Mesothelial cell of epicardium (in vitro differentiated cells): ENCODE measurements around the gene GLP1R. TPM values are rescaled to one million over a fixed set of nuclear protein-coding genes. Genes with fewer than 3 reads are reported as not detected.

Experiments
- DNase-seq, 2 experiments: peaks; one replicate each; pipeline ENCODE4 v3.0.0; 2021; ENCODE audit warnings: low spot score in 2 of 2; ENCODE audit not compliant: unreplicated experiment in 2 of 2
- H3K27ac Mint-ChIP-seq: 2 replicates; pipeline ENCODE4 v1.8.0; 2021; ENCODE audit warnings: mixed read lengths
- H3K27me3 Mint-ChIP-seq: 2 replicates; pipeline ENCODE4 v1.8.0; 2021; ENCODE audit warnings: low read depth, mixed read lengths
- H3K36me3 Mint-ChIP-seq: 2 replicates; pipeline ENCODE4 v1.8.0; 2021; ENCODE audit warnings: mixed read lengths
- H3K4me1 Mint-ChIP-seq: 2 replicates; pipeline ENCODE4 v1.8.0; 2021; ENCODE audit warnings: mixed read lengths
- H3K4me3 Mint-ChIP-seq: 2 replicates; pipeline ENCODE4 v1.8.0; 2021; ENCODE audit warnings: mild to moderate bottlenecking, moderate library complexity, mixed read lengths
- H3K9me3 Mint-ChIP-seq: 2 replicates; pipeline ENCODE4 v1.8.0; 2021; ENCODE audit warnings: mixed read lengths
- CTCF ChIP-seq: fragments of 200-600 bp; sonication (generic); IDR thresholded peaks from one replicate; pipeline ENCODE4 v1.5.0; 2021; ENCODE audit warnings: antibody characterized with exemption; ENCODE audit not compliant: unreplicated experiment
- total RNA-seq: library from RNA; stranded (reverse); gene quantifications from 3 replicates; pipeline ENCODE4 v1.2.1, GENCODE V29; 2021

GLP1R gene
- total RNA-seq, 1 donor from 2014 or later: not detected

- H3K36me3 Mint-ChIP-seq: no peaks in the 10 kb centered on the region
- no peak overlapping the region for H3K4me3 Mint-ChIP-seq
- peaks cover 67% of the 10 kb centered on the region for H3K27me3 Mint-ChIP-seq
- H3K27ac Mint-ChIP-seq: no peak overlapping the region
- H3K9me3 Mint-ChIP-seq: no peaks in the 10 kb centered on the region
- no peak for DNase-seq
- TF ChIP-seq CTCF: no peak
- peaks cover 6% of the 10 kb centered on the region for H3K4me1 Mint-ChIP-seq
Measured at GRCh38 chr6:39061182-39061581, 12.6 kb downstream of the GLP1R start.

GRCh38 chr6:39061588-39061987 is 13.0 kb downstream of the GLP1R start:
- peaks cover 70% of the 10 kb centered on the region for H3K27me3 Mint-ChIP-seq
- H3K36me3 Mint-ChIP-seq: no peaks in the 10 kb centered on the region
- DNase-seq: no peak
- H3K9me3 Mint-ChIP-seq: no peaks in the 10 kb centered on the region
- no peak overlapping the region for H3K4me3 Mint-ChIP-seq
- no peak for TF ChIP-seq CTCF
- H3K27ac Mint-ChIP-seq: no peak overlapping the region
- peaks cover 6% of the 10 kb centered on the region for H3K4me1 Mint-ChIP-seq

GRCh38 chr6:39062014-39062740 is 13.6 kb downstream of the GLP1R start:
- Mint-ChIP-seq H3K4me1 (peaks cover 6% of the 10 kb centered on the region), H3K36me3 (no peaks in the 10 kb centered on the region), H3K4me3 (no peak overlapping the region), H3K27me3 (peaks cover 72% of the 10 kb centered on the region), H3K27ac (no peak overlapping the region), H3K9me3 (no peaks in the 10 kb centered on the region)
- DNase-seq: no peak
- no peak for TF ChIP-seq CTCF

GRCh38 chr6:39063526-39063925 is 14.9 kb downstream of the GLP1R start:
- TF ChIP-seq CTCF: no peak
- Mint-ChIP-seq H3K36me3 (no peaks in the 10 kb centered on the region), H3K27ac (no peak overlapping the region), H3K4me3 (no peak overlapping the region), H3K27me3 (peaks cover 71% of the 10 kb centered on the region), H3K4me1 (peaks cover 6% of the 10 kb centered on the region), H3K9me3 (no peaks in the 10 kb centered on the region)
- no peak for DNase-seq

- Mint-ChIP-seq H3K36me3 (no peaks in the 10 kb centered on the region), H3K9me3 (peaks cover 4% of the 10 kb centered on the region), H3K4me1 (peaks cover 6% of the 10 kb centered on the region), H3K27me3 (peaks cover 61% of the 10 kb centered on the region), H3K27ac (no peak overlapping the region), H3K4me3 (no peak overlapping the region)
- no peak for TF ChIP-seq CTCF
- no peak for DNase-seq
Measured at GRCh38 chr6:39065561-39065960, 17.0 kb downstream of the GLP1R start.
